Measurements from ENCODE around the gene KIN.
"Not testable (repeated sequence)": the region's sequence is repeated elsewhere in the genome, so short reads cannot be mapped to it uniquely, and the experiment has no call there.

GRCh38 chr10:7782194-7782593 is 5.6 kb downstream of the KIN start:
- not testable (repeated sequence) for TF ChIP-seq CTCF, EZH2, EZH2phosphoT487 (IDR thresholded peaks at IDR 0.05)
